Neuronal stem cell (in vitro differentiated cells): ENCODE results near the gene CLDN25.

ENCODE experiments used
- DNase-seq: peaks from one replicate; pipeline ENCODE4 v3.0.0-alpha.2; 2013; ENCODE audit warnings: low spot score
- H2AFZ ChIP-seq: one replicate; pipeline ENCODE4 v1.6.1; 2013; ENCODE audit warnings: mild to moderate bottlenecking, low read length, inconsistent platforms
- H2AK5ac ChIP-seq: 2 replicates; pipeline ENCODE4 v1.6.1; 2013; ENCODE audit warnings: low read depth, mild to moderate bottlenecking, inconsistent platforms, low read length, moderate library complexity, mixed read lengths
- H2BK120ac ChIP-seq: 2 replicates; pipeline ENCODE4 v1.6.1; 2013; ENCODE audit warnings: low read depth, mild to moderate bottlenecking, inconsistent platforms, low read length, moderate library complexity, mixed read lengths
- H2BK12ac ChIP-seq: one replicate; pipeline ENCODE4 v1.6.1; 2013; ENCODE audit warnings: low read length, inconsistent platforms
- H2BK15ac ChIP-seq: 2 replicates; pipeline ENCODE4 v1.6.1; 2013; ENCODE audit warnings: mild to moderate bottlenecking, low read length, inconsistent platforms, mixed read lengths
- H2BK5ac ChIP-seq: one replicate; pipeline ENCODE4 v1.6.1; 2013; ENCODE audit warnings: inconsistent platforms, mild to moderate bottlenecking, low read length, moderate library complexity
- H3K14ac ChIP-seq: one replicate; pipeline ENCODE4 v1.6.1; 2013; ENCODE audit warnings: low read length, inconsistent platforms
- H3K18ac ChIP-seq: 2 replicates; pipeline ENCODE4 v1.6.1; 2013; ENCODE audit warnings: low read length, inconsistent platforms
- H3K23ac ChIP-seq: 2 replicates; pipeline ENCODE4 v1.6.1; 2013; ENCODE audit warnings: low read depth, mild to moderate bottlenecking, mixed read lengths, low read length, inconsistent platforms; ENCODE audit not compliant: poor library complexity
- H3K27ac ChIP-seq: replicated peaks from 3 replicates; pipeline ENCODE4 v1.5.1; 2013; ENCODE audit warnings: low read length, inconsistent platforms
- H3K27me3 ChIP-seq, 3 experiments: 2 replicates each; pipeline ENCODE4 v1.6.1; 2013; ENCODE audit warnings: low read length in 3 of 3, mild to moderate bottlenecking in 2 of 3, inconsistent platforms in 1 of 3, low read depth in 1 of 3, mixed read lengths in 1 of 3, moderate library complexity in 1 of 3; ENCODE audit not compliant: control insufficient read depth in 3 of 3, insufficient read depth in 3 of 3
- H3K36me3 ChIP-seq, 2 donors: replicated peaks in 1 of 2; 2 replicates each; pipeline ENCODE4 v1.6.1; 2013; ENCODE audit warnings: low read length in 2 of 2; ENCODE audit not compliant: control insufficient read depth in 2 of 2, insufficient read depth in 2 of 2
- H3K4ac ChIP-seq: 2 replicates; pipeline ENCODE4 v1.6.1; 2013; ENCODE audit warnings: inconsistent platforms, mild to moderate bottlenecking, low read length, moderate library complexity
- H3K4me1 ChIP-seq, 2 donors: 1 replicate in 1 of 2; 2 replicates in 1 of 2; pipeline ENCODE4 v1.6.1; 2013; ENCODE audit warnings: low read length in 2 of 2, low read depth in 1 of 2; ENCODE audit not compliant: control insufficient read depth in 2 of 2, insufficient read depth in 1 of 2
- H3K4me2 ChIP-seq: one replicate; pipeline ENCODE4 v1.6.1; 2013; ENCODE audit warnings: mild to moderate bottlenecking, low read length, inconsistent platforms; ENCODE audit not compliant: insufficient read depth, poor library complexity, severe bottlenecking
- H3K4me3 ChIP-seq, 2 donors: 2 replicates each; pipeline ENCODE4 v1.5.1; 2013; ENCODE audit warnings: low read length in 2 of 2, mild to moderate bottlenecking in 2 of 2, inconsistent platforms in 1 of 2, moderate library complexity in 1 of 2
- H3K79me1 ChIP-seq: one replicate; pipeline ENCODE4 v1.6.1; 2013; ENCODE audit warnings: low read depth, mild to moderate bottlenecking, inconsistent platforms, low read length, moderate library complexity
- H3K9ac ChIP-seq: one replicate; pipeline ENCODE4 v1.6.1; 2013; ENCODE audit warnings: mild to moderate bottlenecking, low read depth, low read length, inconsistent platforms; ENCODE audit not compliant: poor library complexity
- H3K9me3 ChIP-seq, 2 donors: replicated peaks in 1 of 2; 2 replicates each; pipeline versions ENCODE3 to v1.6.1; 2013; ENCODE audit warnings: low read length in 2 of 2, mild to moderate bottlenecking in 2 of 2, inconsistent platforms in 1 of 2, low read depth in 1 of 2, mixed read lengths in 1 of 2, moderate library complexity in 1 of 2; ENCODE audit not compliant: control insufficient read depth in 2 of 2, insufficient read depth in 1 of 2
- H4K8ac ChIP-seq: one replicate; pipeline ENCODE4 v1.6.1; 2013; ENCODE audit warnings: low read depth, mild to moderate bottlenecking, inconsistent platforms, low read length, moderate library complexity
- H4K91ac ChIP-seq: one replicate; pipeline ENCODE4 v1.6.1; 2013; ENCODE audit warnings: low read length, low read depth, mild to moderate bottlenecking, inconsistent platforms; ENCODE audit not compliant: poor library complexity
- WGBS, 2 donors: extraction: QIAGEN DNeasy Blood & Tissue Kit; methylation state at CpG; one replicate each; pipeline ENCODE4 v1.1.7; 2013; ENCODE audit warnings: missing lambda C conversion rate in 2 of 2, mixed read lengths in 1 of 2; ENCODE audit not compliant: insufficient read length in 2 of 2, insufficient replicate concordance in 1 of 2; ENCODE audit errors: extremely low coverage in 2 of 2; 5-methylcytosine and 5-hydroxymethylcytosine counted together

CLDN25 gene

DNA sequence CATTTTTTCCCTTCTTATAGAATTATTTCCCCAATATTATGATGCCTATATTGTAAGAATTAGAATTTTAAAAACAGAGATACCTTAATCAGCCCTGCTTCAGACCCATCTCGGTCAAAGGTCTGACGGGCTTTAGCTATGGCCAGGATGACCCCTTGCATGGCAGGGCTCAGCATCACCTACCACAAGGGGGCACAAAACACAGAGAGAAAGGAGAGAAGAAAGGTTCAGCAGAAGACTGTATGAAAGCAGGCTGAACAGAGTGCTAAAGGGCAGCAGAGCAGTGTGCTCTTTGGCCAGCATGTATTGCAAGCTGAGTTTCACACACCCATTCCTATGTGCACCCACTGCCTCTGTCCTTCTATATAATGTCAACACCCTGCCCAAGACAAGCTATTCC lies 26.8 kb downstream of the CLDN25 start:
- H2AK5ac ChIP-seq, result no peak overlapping the region
- no peak overlapping the region for H3K23ac ChIP-seq
- no peak overlapping the region for H2AFZ ChIP-seq
- peaks cover 12 to 93% of the 10 kb centered on the region in 2 donors for H3K36me3 ChIP-seq
- H3K14ac ChIP-seq, result no peak overlapping the region
- no peak overlapping the region for H2BK120ac ChIP-seq
- H3K4me3 ChIP-seq, result no peak overlapping the region
- peak; percentile 38 for DNase-seq
- no peaks in the 10 kb centered on the region for H3K79me1 ChIP-seq
- no peaks in the 10 kb centered on the region for H3K4me1 ChIP-seq
- H2BK15ac ChIP-seq, result no peak overlapping the region
- no peak overlapping the region for H3K9ac ChIP-seq
- no peak overlapping the region for H3K4me2 ChIP-seq
- no peak overlapping the region for H3K18ac ChIP-seq
- no peak overlapping the region for H3K27ac ChIP-seq
- no peaks in the 10 kb centered on the region for H3K9me3 ChIP-seq
- H3K27me3 ChIP-seq, result no peaks in the 10 kb centered on the region
- H4K8ac ChIP-seq, result no peak overlapping the region
- no CpG with 5 or more reads among the region's 2 CpGs for WGBS, 2 donors
- no peak overlapping the region for H2BK12ac ChIP-seq
- H4K91ac ChIP-seq, result no peak overlapping the region
- no peak overlapping the region for H3K4ac ChIP-seq
- H2BK5ac ChIP-seq, result no peak overlapping the region

DNA sequence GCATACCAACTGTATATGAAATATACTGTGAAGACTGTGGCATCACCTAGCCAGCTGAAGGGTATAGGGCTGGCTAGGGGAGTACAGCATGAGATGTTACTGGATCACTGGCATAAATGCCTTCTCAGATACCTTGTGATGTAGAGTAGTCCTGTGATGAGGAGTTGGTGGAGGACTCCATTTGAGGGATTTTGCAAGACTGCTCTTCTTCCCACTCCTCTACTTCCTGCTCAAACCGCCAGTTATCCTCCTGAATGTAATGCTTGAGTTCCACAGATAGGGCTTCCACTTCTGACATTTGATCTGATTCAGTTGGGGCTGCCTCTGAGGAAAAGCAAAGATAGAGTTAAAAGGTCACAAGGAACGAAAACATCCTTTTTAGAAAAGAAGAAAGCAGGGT lies 29.3 kb downstream of the CLDN25 start:
- no peak overlapping the region for H3K4me2 ChIP-seq
- H4K8ac ChIP-seq, result no peak overlapping the region
- no peak overlapping the region for H2BK12ac ChIP-seq
- peaks cover 4 to 6% of the 10 kb centered on the region in 2 donors for H3K4me1 ChIP-seq
- no peaks in the 10 kb centered on the region for H3K79me1 ChIP-seq
- H2AFZ ChIP-seq, result no peak overlapping the region
- no peak overlapping the region for H3K4ac ChIP-seq
- peaks cover 8 to 92% of the 10 kb centered on the region in 2 donors for H3K36me3 ChIP-seq
- H2AK5ac ChIP-seq, result no peak overlapping the region
- H3K18ac ChIP-seq, result no peak overlapping the region
- H3K27ac ChIP-seq, result no peak overlapping the region
- no peak overlapping the region for H3K23ac ChIP-seq
- H4K91ac ChIP-seq, result no peak overlapping the region
- no peak overlapping the region for H2BK120ac ChIP-seq
- no peak overlapping the region for H3K14ac ChIP-seq
- no peaks in the 10 kb centered on the region for H3K9me3 ChIP-seq
- no peak for DNase-seq
- peak overlapping the region in 1 of 2 donors; percentile 65 for H3K4me3 ChIP-seq
- no CpG with 5 or more reads among the region's 2 CpGs for WGBS, 2 donors
- no peak overlapping the region for H2BK15ac ChIP-seq
- H3K9ac ChIP-seq, result no peak overlapping the region
- no peak overlapping the region for H2BK5ac ChIP-seq
- H3K27me3 ChIP-seq, result no peaks in the 10 kb centered on the region

DNA sequence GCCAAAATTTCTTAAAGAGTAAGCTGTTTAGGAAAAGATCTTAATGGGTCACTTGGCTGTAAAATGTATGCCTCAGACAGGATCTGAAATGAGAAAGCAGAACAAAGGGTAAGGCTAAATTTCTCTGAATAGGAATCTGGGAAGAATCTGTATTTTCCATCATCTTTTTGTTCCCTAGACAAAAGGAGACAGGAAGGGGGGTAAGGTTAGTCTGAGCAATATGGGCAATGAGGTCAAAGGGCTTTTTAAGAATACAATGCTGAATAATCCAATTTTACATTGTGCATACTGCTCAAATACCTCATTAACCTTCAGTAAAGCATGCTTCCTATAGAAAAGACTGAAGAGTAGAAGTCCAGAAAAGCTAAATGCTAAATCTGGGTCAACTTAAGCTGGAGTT lies 34.6 kb downstream of the CLDN25 start:
- H3K18ac ChIP-seq, result no peak overlapping the region
- no peak overlapping the region for H2BK5ac ChIP-seq
- no peak overlapping the region for H3K9ac ChIP-seq
- no peak overlapping the region for H4K8ac ChIP-seq
- H4K91ac ChIP-seq, result no peak overlapping the region
- H3K4me2 ChIP-seq, result no peak overlapping the region
- H2BK15ac ChIP-seq, result no peak overlapping the region
- no peaks in the 10 kb centered on the region for H3K79me1 ChIP-seq
- no peak overlapping the region for H2AFZ ChIP-seq
- peaks cover 0 to 77% of the 10 kb centered on the region in 2 donors for H3K36me3 ChIP-seq
- no peak overlapping the region for H3K14ac ChIP-seq
- peaks cover 9 to 11% of the 10 kb centered on the region in 2 donors for H3K4me1 ChIP-seq
- no peak overlapping the region for H2BK120ac ChIP-seq
- H3K4ac ChIP-seq, result no peak overlapping the region
- no peak overlapping the region for H2BK12ac ChIP-seq
- peaks cover 0 to 3% of the 10 kb centered on the region in 2 donors for H3K9me3 ChIP-seq
- H3K4me3 ChIP-seq, result no peak overlapping the region
- no peak overlapping the region for H3K23ac ChIP-seq
- H2AK5ac ChIP-seq, result no peak overlapping the region
- peak; percentile 54 for DNase-seq
- H3K27me3 ChIP-seq, result no peaks in the 10 kb centered on the region
- peak overlapping the region; percentile 84 for H3K27ac ChIP-seq

DNA sequence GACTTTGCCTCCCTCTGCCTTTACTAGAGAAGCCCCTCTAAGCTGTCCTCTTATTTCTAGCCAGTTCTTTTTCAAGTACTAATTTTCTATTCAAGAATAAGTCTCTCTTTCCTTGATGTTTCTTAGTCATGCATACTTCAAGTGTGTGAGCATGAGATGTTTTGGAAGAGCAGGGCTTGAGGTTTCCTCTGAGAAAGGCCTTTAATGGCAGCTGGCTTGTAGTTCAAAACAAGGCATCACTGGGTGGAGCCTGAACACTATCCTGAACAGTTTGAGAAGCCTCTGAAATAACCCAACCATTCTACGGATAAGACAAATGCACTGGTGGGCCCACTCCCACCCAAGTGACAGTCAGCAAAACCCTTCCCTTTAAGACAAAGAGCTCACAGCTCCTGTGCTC lies 37.6 kb downstream of the CLDN25 start:
- Histone ChIP-seq H3K4ac (no peak overlapping the region), H3K36me3 (peaks cover 8 to 76% of the 10 kb centered on the region in 2 donors), H2AK5ac (no peak overlapping the region), H2BK5ac (no peak overlapping the region), H3K4me3 (no peak overlapping the region), H3K79me1 (no peaks in the 10 kb centered on the region), H2AFZ (no peak overlapping the region), H2BK12ac (no peak overlapping the region), H3K23ac (no peak overlapping the region), H3K4me2 (no peak overlapping the region), H3K9me3 (peaks cover 0 to 6% of the 10 kb centered on the region in 2 donors), H3K27me3 (no peaks in the 10 kb centered on the region), H3K14ac (no peak overlapping the region), H3K18ac (no peak overlapping the region), H2BK15ac (no peak overlapping the region), H4K91ac (no peak overlapping the region), H3K4me1 (peaks cover 9 to 11% of the 10 kb centered on the region in 2 donors), H3K9ac (no peak overlapping the region), H2BK120ac (no peak overlapping the region), H3K27ac (no peak overlapping the region), H4K8ac (no peak overlapping the region)
- WGBS, 2 donors, result no CpG with 5 or more reads among the region's 1 CpG
- no peak for DNase-seq
